GM19099 (cell line): Measurements from ENCODE around the gene NLRX1.
A peak's percentile ranks its signal among the peaks of the same experiment; 100 is the strongest.

Source experiments
- POLR2A ChIP-seq: IDR thresholded peaks from 3 replicates; pipeline ENCODE4 v1.6.1; 2011; ENCODE audit warnings: low read depth; ENCODE audit not compliant: insufficient read length; ENCODE audit errors: extremely low read depth

NLRX1 gene

DNA sequence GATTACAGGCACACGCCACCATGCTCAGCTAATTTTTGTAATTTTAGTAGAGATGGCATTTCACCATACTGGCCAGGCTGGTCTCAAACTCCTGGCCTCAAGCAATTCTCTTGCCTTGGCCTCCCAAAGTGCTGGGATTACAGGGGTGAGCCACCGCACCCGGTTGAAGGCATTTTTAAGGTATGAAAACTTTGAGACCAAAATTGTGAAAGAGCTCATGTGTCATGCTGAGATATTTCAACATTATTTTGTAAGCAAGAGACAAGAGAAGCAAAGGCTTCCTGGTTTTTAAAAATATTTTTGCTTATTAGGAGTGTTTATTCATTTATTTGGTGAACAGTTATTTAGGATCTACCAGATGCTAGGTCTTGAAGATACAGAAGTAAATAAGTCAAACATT lies 23.6 kb downstream of the NLRX1 start:
- no peak for TF ChIP-seq POLR2A

GRCh38 chr11:119193001-119193400 lies 24.5 kb downstream of the NLRX1 start:
- no peak for TF ChIP-seq POLR2A

DNA sequence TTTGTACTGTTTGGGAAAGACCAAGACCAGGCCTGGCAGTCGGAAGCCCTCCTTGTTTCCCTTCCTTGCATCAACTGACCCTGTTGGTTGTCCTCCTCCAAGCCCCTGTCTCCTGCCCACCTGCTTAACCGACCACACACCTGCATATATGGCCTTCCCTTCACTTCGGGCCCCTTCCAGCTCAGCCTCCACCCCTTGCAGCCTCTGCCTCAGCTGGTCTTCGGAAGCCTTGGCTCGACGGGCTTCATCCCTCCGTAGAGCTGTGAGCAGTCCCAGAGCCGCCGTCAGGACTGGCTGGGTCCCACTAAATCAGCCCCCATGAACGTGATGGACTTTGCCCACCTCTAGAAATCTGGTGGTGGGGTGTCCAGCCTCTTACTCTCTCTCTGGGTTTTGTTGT lies 25.1 kb downstream of the NLRX1 start:
- no peak for TF ChIP-seq POLR2A

DNA sequence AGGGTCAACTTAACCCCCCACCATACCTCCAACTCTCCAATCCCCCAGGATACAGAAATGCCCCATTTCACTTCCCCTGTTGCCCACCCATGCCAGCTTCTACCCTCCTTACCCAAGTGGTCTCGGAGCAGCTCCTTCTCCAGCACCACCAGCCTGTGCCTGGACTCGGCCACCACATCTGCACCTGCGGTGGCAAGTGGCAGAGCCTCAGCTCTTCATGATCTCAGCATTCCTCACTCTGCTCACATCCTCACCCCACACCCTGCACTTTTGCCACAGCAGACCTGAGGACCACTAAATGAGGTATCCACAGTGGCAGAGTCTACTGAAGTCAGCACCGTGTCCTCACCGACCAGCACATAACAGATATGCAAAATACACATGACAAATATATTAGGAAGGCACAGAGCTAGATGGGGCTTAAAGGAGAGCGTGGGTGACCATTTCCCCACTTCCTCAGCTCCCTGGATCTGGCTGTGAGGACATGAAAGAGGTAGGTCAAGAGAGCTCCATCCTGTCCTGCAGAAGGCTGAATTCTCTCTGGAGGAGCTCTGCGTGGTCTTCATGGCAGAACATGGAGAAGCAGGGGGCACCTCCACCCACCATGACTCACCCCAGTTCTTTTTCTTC lies 26.4 kb downstream of the NLRX1 start:
- no peak for TF ChIP-seq POLR2A

- TF ChIP-seq POLR2A: no peak
Measured at GRCh38 chr11:119195680-119196079, 27.2 kb downstream of the NLRX1 start.

GRCh38 chr11:119196833-119197483 lies 28.4 kb downstream of the NLRX1 start:
- no peak for TF ChIP-seq POLR2A

DNA sequence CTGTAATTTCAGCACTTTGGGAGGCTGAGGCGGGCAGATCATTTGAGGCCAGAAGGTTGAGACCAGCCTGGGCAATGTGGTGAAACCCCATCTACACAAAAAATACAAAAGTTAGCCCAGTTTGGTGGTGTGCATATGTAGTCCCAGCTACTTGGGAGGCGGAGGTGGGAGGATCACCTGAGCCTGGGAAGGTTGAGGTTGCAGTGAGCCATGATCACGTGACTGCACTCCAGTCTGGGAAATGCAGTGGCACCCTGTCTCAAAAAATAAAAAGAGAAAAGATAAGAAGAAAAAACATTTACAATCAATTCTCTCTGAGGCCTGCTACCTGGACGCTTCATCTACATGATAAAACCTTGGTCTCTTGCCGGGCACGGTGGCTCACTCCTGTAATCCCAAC lies 30.4 kb downstream of the NLRX1 start:
- TF ChIP-seq POLR2A: no peak

DNA sequence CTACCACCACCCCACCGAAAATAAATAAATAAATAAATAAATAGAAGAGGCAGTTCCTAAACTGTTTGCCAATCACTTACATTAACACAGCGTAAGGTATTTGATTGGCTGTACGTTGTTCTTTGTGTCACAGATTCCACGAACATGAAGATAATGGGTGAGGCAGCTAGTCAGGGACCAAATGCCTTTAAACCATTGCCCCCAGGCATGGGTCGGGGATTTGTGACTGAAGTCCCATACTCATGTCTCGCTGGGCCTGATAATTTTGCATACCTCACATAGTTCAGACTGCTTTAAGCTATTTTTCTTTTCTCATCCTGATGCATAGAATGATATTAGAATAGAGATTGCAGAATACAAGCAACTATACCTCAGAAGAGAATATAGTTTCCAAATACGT lies 34.0 kb downstream of the NLRX1 start:
- no peak for TF ChIP-seq POLR2A

GRCh38 chr11:119204066-119204465 lies 35.5 kb downstream of the NLRX1 start:
- TF ChIP-seq POLR2A: no peak

- no peak for TF ChIP-seq POLR2A
Measured at GRCh38 chr11:119205080-119205479, 36.6 kb downstream of the NLRX1 start.

GRCh38 chr11:119205574-119206510 lies 37.3 kb downstream of the NLRX1 start, which contains the start of gene CBL:
CBL (plus strand) TSS chr11:119206339; CDS start chr11:119206418, 79 bp downstream.
- peak; percentile 65 for TF ChIP-seq POLR2A

DNA sequence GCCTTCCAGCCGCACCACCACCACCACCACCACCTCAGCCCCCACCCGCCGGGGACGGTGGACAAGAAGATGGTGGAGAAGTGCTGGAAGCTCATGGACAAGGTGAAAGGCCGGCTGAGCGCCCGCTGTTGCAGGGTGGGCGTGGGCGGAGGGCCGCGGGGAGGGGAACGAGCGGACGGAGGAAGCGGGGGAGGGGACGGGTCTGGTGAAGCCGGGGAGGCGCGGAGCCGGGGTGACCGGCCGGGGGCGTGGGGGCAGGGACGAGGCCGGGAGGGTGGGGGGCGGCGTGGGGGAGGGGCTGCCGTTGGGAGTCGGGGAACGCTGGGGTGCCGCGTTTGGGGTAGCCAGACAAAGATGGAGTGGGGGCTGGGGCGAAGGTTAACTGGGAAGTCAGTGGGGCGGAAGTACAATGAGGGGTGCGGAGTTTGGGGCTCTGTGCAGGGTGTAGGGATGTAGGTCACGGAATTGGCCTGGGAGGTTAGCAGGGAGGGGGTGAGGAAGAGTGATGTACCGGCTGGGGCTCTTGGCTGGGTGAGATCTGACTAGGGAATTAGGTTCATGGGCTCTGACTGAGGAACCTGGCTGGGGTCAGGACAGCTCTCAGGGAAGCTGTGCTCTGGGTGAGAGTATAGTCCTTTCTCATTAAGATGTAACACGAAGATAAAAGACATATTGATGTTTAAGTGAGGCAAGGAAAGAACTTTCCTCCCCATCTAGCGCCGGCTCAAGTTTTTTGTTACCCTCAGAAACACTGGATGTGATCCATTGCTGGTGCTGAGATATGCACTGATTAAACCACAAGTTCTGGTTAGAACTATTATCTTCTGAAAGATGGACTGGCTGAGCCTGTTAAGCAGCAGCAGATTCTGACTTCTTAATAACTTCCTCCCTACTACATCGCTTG lies 38.2 kb downstream of the NLRX1 start:
- TF ChIP-seq POLR2A: no peak

GRCh38 chr11:119207415-119207960 lies 39.0 kb downstream of the NLRX1 start:
- no peak for TF ChIP-seq POLR2A

DNA sequence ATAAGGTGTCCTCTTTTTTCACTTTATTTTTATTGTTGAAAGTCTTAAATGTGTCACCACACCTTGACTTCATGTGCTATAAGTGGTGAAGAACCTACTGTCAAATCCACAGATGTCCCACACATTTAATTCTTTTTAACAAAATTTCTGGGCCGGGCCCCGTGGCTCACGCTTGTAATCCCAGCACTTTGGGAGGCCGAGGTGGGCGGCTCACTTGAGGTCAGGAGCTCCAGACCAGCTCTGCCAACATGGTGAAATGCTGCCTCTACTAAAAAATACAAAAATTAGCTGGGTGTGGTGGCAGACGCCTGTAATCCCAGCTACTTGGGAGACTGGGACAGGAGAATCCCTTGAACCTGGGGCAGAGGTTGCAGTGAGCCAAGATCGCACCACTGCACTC lies 40.7 kb downstream of the NLRX1 start:
- TF ChIP-seq POLR2A: no peak
